Eye (tissue), 1 donor: ENCODE data around the gene TNPO3.

Source experiments
- DNase-seq: peaks from one replicate; pipeline ENCODE4 v3.0.0-alpha.2; 2015

TNPO3 gene

GRCh38 chr7:129054438-129055293 is at the start of gene TNPO3:
TSS of gene TNPO3 (minus strand) at chr7:129055111. CDS start at chr7:129054770, 341 bp downstream.
- DNase-seq = peak; percentile 98

DNA sequence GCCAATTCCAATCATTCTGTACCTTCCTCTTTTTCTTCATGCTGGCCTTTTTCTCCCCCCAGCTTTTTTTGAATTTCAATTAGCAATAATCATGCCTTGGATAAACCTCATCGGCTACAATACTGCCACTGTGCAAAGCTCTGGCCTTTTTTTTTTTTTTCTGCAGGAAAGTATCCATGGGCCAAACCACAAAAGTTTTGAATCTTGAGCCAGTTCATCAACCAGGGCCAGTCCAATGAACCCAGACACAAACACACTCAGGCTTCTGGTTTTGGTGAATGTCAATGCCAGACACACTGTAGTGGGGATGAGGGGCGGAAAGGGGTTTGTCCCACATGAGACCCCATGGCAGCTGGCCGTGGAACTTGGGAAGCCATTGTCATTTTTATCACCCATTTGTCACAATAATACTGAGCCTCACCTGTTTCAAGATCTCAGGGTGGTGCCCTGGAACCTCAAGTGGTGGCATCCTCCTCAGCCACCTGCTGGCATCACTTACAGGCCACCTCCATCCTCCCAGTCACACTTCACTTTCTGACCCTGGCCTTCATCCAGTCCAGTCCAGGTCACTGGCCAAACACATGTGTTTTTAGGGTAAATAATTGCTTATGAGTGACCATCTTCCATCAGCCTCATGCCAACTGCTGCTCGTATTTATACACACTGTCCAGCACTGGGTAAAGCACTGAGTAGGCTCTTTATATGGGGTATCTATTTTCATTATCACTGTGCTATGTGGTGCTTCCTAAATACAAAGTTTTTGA is 48.8 kb upstream of the TNPO3 start:
- DNase-seq = no peak

GRCh38 chr7:129101746-129102145 is 46.8 kb upstream of the TNPO3 start:
- DNase-seq = peak; percentile 35

DNA sequence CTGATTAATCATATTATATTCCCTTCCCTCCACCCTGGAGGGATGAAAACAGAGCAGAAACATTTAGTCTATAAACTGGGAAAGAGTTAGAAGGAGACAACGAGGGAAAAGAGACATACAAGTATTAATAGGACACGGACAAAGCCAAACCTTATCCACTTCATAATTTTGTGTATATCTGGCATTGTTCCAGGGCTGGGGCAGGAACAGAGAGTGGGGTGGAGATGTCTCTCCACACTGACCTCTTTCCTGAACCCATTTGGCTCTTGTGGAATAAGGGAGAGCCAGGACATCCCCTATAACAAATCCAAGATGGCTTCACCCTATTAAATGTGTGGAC is 45.9 kb upstream of the TNPO3 start:
- DNase-seq = no peak

GRCh38 chr7:129098409-129099084 is 43.6 kb upstream of the TNPO3 start:
- DNase-seq = peak; percentile 24

GRCh38 chr7:129095258-129095657 is 40.3 kb upstream of the TNPO3 start:
- DNase-seq = no peak

DNA sequence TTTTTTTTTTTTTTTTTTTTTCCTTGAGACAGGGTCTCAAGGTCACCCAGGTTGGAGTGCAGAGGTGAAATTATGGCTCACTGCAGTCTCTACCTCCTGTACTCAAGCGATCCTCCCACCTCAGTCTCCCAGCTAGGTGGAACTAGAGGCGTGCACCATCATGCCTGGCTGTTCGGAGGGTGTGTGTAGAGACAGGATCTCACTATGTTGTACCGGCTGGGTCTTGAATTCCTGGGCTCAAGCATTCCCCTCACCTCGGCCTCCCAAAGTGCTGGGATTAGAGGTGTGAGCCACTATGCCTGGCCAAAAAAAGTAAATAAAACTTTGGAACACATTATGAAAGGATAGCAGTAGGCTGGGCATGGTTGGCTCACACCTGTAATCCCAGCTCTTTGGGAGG is 39.6 kb upstream of the TNPO3 start:
- no peak for DNase-seq

DNA sequence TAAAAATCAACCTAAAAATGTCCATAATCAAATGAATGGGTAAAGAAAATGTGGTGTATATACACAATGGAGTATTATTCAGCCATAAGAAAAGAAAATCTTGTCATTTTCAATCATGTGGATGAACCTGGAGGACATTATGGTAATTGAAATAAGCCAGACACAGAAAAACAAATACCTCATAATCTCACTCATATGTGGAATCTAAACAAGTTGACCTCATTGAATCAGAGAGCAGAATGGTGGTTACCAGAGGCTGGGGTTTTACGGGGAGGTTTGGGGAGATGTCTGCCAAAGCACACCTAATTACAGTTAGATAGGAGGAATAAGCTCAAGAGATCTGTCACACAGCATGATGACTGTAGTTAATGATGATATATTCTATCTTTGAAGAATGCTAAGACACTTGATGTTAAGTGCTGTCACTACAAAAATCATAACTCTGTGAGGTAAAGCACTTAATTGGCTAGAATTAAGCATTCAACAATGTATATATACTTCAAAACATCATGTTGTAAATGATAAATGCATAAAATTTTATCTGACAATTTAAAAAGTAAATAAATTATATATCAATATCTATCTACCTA is 39.1 kb upstream of the TNPO3 start:
- no peak for DNase-seq

- DNase-seq = peak; percentile 97
Measured at GRCh38 chr7:129091484-129092002, 36.6 kb upstream of the TNPO3 start.

DNA sequence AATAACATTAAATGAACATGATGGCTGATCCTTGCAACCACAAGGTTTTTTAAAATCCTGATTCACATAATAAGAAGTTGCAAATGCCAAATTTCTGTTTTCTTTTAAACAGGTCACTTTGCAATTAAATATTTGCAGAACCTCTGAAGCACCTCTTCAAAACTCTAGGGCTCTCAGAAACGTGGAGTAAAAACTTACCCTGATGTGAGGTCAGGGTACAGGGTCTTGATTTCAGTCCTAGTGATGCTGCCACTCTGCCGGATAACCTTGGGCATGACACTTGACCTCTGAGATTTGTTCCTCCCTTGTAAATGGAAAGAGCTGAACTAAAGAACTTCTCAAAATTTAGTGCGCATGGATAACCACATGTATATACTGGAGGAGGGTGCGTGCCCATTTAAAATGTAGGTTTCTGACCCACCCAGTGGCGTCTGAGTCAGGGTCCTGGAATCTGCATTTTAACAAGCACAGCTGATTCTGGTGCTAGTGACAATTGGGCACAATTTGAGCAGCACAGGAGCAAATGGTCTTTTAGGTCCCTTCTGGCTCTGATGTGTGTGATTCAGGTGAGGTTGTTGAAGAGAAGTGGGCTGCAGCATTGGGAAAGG is 35.5 kb upstream of the TNPO3 start:
- no peak for DNase-seq

- no peak for DNase-seq
Measured at GRCh38 chr7:129089521-129090212, 34.8 kb upstream of the TNPO3 start.

GRCh38 chr7:129084801-129085551 is 30.1 kb upstream of the TNPO3 start:
- DNase-seq = no peak

- no peak for DNase-seq
Measured at GRCh38 chr7:129083525-129083924, 28.6 kb upstream of the TNPO3 start.

GRCh38 chr7:129078455-129078854 is 23.5 kb upstream of the TNPO3 start:
- no peak for DNase-seq

DNA sequence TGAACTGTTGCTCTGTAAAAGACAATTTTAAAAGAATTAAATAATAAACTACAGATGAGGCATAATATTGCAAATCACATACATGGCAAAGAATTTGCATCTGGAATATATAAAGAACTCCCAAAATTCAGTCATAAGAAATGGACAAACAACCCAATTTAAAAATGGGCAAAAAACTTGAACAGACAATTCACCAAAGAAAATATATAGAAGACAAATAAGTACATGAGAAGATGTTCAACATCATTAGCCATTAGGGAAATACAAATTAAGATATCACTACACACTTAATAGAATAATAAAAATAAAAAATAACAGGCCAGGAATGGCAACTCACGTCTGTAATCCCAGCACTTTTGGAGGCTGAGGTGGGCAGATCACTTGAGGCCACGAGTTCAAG is 22.0 kb upstream of the TNPO3 start:
- no peak for DNase-seq

GRCh38 chr7:129074994-129075393 is 20.1 kb upstream of the TNPO3 start:
- DNase-seq = no peak

GRCh38 chr7:129074361-129074871 is 19.5 kb upstream of the TNPO3 start:
- no peak for DNase-seq

DNA sequence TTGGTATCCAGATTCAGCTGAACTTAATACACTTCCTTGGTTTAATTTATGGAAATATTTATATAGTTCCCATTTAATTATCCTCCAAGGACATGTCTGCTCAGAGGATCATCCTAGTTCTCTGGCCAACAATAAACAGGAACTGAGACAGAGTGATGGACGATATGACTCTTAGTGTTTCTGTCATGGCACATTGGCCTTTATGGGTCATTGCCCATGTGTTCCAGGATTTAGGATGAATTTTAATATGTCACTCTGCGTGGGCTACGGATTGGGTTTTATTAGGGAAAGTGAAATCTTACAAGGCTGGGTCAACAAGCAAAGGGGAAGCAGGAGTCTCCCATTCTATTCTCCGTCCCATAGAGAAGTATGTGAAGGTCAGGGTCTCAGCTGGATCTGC is 18.8 kb upstream of the TNPO3 start:
- no peak for DNase-seq

DNA sequence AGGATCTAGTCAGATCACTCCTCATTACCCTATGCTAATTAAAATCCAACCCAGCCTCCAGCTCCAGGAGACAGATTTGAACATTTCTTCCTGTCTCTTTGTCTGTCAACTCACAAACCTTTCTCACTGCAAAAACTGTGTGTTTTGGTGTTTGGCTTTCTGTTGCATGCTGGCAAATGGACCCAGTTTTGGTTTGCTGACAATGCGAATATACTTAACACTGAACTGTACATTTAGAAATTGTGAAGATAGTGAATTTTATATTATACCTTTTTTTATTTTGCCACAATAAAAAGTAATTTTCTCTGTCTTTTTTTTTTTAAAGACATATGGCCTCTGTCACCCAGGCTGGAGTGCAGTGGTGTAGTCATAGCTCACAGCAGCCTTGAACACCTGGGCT is 18.3 kb upstream of the TNPO3 start:
- DNase-seq = no peak

GRCh38 chr7:129072479-129073011 is 17.6 kb upstream of the TNPO3 start:
- no peak for DNase-seq

- no peak for DNase-seq
Measured at GRCh38 chr7:129069021-129069420, 14.1 kb upstream of the TNPO3 start.
